Neural cell (in vitro differentiated cells): ENCODE data around the gene LPP.

Experiments used
- EP300 ChIP-seq: fragments of 450-650 bp; conservative IDR thresholded peaks from 2 replicates; pipeline ENCODE4 v1.6.1; 2014; ENCODE audit warnings: antibody characterized with exemption, mild to moderate bottlenecking, moderate library complexity; ENCODE audit not compliant: poor library complexity, severe bottlenecking
- POLR2AphosphoS5 ChIP-seq: IDR thresholded peaks from 2 replicates; pipeline ENCODE4 v1.6.1; 2012
- TAF1 ChIP-seq: IDR thresholded peaks from 2 replicates; pipeline ENCODE4 v1.6.1; 2012; ENCODE audit warnings: low read depth

DNA sequence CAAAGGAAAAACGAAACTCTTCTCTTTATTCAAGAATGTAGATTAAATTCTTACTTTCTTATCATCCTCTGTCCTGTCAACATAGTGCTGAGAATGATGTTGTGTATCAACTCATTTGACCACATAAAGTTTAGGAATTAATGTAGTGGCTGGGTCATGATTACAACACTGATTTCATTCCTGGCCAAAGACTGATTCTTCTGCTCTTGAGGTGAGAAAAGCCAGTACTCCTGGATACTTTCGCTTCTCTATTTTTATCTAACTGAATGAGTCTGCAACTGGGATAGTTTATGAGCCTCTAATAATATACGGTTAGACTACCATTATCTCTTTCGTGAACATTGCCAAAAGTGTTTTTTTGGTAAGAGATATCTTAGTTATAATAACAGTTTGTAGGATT lies 173.0 kb downstream of the LPP start:
- TF ChIP-seq EP300: no peak
- TF ChIP-seq TAF1: no peak
- TF ChIP-seq POLR2AphosphoS5: no peak
